H1 (cell line): ENCODE data around the gene ASXL1.
A peak's percentile ranks its signal among the peaks of the same experiment; 100 is the strongest.

ENCODE experiments used
- CBX5 ChIP-seq: fragments of 300-800, 300-1000 bp; sonication (generic); IDR thresholded peaks from 2 replicates; pipeline ENCODE4 v1.7.1; 2016; ENCODE audit warnings: antibody characterized with exemption, low read length, low read depth
- CEBPB ChIP-seq: IDR thresholded peaks from 2 replicates; pipeline ENCODE4 v1.6.1; 2012; ENCODE audit warnings: low read depth, low read length
- CHD1 ChIP-seq: IDR thresholded peaks from 2 replicates; pipeline ENCODE4 v1.6.1; 2012; ENCODE audit warnings: low read depth, low read length, improper control_type of control experiment
- EP300 ChIP-seq, 2 experiments: IDR thresholded peaks; 1 replicate in 1 of 2; 2 replicates in 1 of 2; pipeline ENCODE4 v1.6.1; 2011 to 2012; ENCODE audit warnings: low read depth in 2 of 2, low read length in 2 of 2, mild to moderate bottlenecking in 2 of 2, borderline replicate concordance in 1 of 2, inconsistent platforms in 1 of 2, moderate library complexity in 1 of 2
- JUND ChIP-seq: IDR thresholded peaks from 2 replicates; pipeline ENCODE4 v1.6.1; 2011; ENCODE audit warnings: mild to moderate bottlenecking, improper control_type of control experiment, low read length
- POLR2A ChIP-seq, 2 experiments: IDR thresholded peaks; 1 replicate in 1 of 2; 2 replicates in 1 of 2; pipeline ENCODE4 v1.6.1; 2011; ENCODE audit warnings: low read depth in 2 of 2, low read length in 2 of 2, mild to moderate bottlenecking in 2 of 2; ENCODE audit errors: control extremely low read depth in 1 of 2
- RAD21 ChIP-seq, 2 experiments: IDR thresholded peaks in 1 of 2; conservative IDR thresholded peaks in 1 of 2; 2 replicates each; pipeline ENCODE4 v1.6.1; 2011; ENCODE audit warnings: low read depth in 2 of 2, low read length in 2 of 2, improper control_type of control experiment in 1 of 2, inconsistent platforms in 1 of 2, mild to moderate bottlenecking in 1 of 2, moderate library complexity in 1 of 2
- TAF1 ChIP-seq: IDR thresholded peaks from 2 replicates; pipeline ENCODE4 v1.6.1; 2011; ENCODE audit warnings: mild to moderate bottlenecking, low read depth, low read length
- TAF7 ChIP-seq: optimal IDR thresholded peaks from 2 replicates; pipeline ENCODE3; 2011; ENCODE audit warnings: low read depth, mild to moderate bottlenecking, inconsistent platforms, low read length, moderate library complexity, borderline replicate concordance
- YY1 ChIP-seq: IDR thresholded peaks from 2 replicates; pipeline ENCODE4 v1.6.1; 2011; ENCODE audit warnings: low read depth, mild to moderate bottlenecking, low read length
- TF ChIP-seq, protein P1 (sequence below), 3 experiments: IDR thresholded peaks; 1 replicate in 2 of 3; 2 replicates in 1 of 3; pipeline versions ENCODE4 v1.5.1 to v1.6.1; 2011; ENCODE audit warnings: low read length in 3 of 3, mild to moderate bottlenecking in 3 of 3, inconsistent platforms in 2 of 3, low read depth in 1 of 3, moderate library complexity in 1 of 3; ENCODE audit not compliant: insufficient read depth in 1 of 3; ENCODE audit errors: control extremely low read depth in 1 of 3
- TF ChIP-seq, protein P2 (sequence below): IDR thresholded peaks from 2 replicates; pipeline ENCODE4 v1.6.1; 2012; ENCODE audit warnings: inconsistent platforms
- TF ChIP-seq, protein P3 (sequence below): IDR thresholded peaks from 2 replicates; pipeline ENCODE4 v1.6.1; 2012; ENCODE audit warnings: low read length, inconsistent platforms

DNA sequence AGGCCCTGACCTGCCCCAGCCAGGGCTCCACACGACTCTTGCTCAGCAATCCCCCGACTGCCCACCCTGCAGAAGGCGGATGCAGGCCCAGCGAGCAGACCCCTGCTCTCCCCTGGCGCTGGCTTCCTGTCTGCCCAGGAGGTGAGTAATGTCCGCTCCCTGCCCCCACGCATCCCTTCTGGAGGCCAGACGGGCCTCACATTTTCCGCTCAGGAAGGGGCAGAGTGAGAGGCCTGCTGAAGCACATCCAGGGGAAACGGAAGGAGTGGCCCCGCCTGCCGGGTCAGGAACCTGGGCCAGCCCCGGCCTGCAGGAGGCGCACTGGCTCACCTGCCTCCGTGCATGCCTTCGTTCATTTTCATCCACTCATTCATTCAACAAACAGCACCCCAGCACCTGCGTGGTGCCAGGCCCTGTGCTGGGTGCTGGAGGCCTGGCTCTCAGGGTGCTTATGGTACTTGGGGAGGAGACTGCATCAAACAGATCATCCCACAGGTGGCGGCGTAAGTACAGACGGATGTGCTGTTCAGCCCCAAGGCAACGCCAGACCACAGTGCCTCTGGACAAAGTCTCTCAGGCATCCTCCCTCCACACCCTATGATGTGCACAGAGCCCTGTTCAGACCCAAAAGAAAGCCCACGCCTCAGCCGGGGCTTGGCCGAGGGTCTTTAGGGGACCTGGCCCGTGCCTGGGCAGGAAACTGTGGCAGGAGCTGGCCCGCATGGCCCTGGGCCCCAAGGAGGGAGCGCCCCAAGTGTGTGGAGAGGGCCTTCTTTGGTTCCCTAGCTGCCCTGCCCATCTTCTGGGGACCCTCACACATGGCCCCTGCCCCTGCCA lies 112.1 kb downstream of the ASXL1 start:
- TF ChIP-seq, protein P1, sequence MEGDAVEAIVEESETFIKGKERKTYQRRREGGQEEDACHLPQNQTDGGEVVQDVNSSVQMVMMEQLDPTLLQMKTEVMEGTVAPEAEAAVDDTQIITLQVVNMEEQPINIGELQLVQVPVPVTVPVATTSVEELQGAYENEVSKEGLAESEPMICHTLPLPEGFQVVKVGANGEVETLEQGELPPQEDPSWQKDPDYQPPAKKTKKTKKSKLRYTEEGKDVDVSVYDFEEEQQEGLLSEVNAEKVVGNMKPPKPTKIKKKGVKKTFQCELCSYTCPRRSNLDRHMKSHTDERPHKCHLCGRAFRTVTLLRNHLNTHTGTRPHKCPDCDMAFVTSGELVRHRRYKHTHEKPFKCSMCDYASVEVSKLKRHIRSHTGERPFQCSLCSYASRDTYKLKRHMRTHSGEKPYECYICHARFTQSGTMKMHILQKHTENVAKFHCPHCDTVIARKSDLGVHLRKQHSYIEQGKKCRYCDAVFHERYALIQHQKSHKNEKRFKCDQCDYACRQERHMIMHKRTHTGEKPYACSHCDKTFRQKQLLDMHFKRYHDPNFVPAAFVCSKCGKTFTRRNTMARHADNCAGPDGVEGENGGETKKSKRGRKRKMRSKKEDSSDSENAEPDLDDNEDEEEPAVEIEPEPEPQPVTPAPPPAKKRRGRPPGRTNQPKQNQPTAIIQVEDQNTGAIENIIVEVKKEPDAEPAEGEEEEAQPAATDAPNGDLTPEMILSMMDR (IDR thresholded peaks at IDR 0.05; ENCODE audit: control extremely low read depth in 1 of 3, insufficient read depth in 1 of 3, low read depth in 1 of 3, low read length in 3 of 3) = peak; percentile 26 to 75 (median 71)
- TF ChIP-seq POLR2A (IDR thresholded peaks at IDR 0.05; ENCODE audit: control extremely low read depth in 1 of 2, low read depth in 2 of 2, low read length in 2 of 2) (no peak), TAF1 (no peak), CBX5 (no peak), RAD21 (IDR thresholded peaks at IDR 0.05 in 1 of 2, conservative IDR thresholded peaks at IDR 0.05 in 1 of 2; ENCODE audit: low read depth in 2 of 2, low read length in 2 of 2) (peak; percentile 46 to 53; a peak in 3 of 4 replicates), YY1 (no peak), CHD1 (no peak), TAF7 (no peak), EP300 (IDR thresholded peaks at IDR 0.05; ENCODE audit: borderline replicate concordance in 1 of 2, low read depth in 2 of 2, low read length in 2 of 2) (no peak), CEBPB (no peak), JUND (no peak)
- TF ChIP-seq, protein P2, sequence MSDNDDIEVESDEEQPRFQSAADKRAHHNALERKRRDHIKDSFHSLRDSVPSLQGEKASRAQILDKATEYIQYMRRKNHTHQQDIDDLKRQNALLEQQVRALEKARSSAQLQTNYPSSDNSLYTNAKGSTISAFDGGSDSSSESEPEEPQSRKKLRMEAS = no peak
- TF ChIP-seq, protein P3, sequence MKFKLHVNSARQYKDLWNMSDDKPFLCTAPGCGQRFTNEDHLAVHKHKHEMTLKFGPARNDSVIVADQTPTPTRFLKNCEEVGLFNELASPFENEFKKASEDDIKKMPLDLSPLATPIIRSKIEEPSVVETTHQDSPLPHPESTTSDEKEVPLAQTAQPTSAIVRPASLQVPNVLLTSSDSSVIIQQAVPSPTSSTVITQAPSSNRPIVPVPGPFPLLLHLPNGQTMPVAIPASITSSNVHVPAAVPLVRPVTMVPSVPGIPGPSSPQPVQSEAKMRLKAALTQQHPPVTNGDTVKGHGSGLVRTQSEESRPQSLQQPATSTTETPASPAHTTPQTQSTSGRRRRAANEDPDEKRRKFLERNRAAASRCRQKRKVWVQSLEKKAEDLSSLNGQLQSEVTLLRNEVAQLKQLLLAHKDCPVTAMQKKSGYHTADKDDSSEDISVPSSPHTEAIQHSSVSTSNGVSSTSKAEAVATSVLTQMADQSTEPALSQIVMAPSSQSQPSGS = no peak
